Measurements from ENCODE around the gene DIP2B.

Gene DIP2B

DNA sequence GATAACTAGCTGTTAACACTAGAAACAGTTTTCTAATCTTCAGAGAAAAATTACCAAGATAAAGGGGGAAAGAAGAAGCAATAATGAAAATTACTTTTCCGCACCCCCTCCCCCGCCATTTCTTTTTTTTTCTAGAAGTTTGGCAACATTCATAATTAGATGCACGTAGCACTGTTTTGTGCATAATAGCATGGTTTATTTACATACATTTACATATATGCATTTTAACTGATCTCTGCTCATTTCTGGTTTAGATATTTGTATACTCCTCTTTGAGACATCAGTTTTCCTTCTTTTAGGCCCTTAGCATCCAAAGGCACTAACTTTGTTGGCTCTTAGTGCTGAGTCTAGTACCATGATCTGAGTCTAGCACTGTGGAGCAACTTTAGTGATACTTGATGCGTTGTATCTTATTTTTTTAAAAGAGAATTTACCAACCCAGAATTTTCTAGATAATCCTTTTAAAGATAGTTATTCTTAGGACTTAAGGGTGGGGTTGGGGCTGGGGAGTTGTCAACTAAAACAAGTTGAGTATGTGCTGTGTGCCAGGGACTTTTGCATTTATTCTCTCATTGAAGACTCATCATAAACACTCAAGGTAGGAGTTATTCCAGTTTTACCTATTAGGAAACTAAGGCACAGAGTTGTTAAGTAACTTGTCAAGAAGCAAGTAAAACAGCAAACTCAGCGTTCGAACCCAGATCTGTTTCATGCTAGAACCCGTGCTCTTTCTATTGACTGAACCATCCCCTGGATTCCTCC lies 110.5 kb downstream of the DIP2B start:
- no peak for DNase-seq

DNA sequence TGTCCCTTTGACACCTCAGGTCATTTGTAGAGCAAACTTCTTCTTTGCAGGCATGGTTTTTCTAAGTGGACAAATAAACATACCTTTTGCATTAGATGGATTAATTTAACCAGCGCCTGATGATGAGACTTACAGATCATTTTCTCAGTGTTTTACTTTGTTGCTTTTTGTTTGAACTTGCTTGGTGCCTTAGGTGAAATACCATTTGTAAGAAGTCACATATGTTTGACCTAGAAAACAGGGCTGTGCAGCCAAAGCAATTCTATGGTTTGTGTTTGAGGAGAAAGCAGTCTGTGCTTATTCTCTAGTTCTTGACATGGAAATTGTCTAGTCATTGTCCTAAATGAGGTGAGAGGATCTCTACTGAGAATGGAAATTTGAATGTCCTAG lies 111.1 kb downstream of the DIP2B start:
- no peak for DNase-seq

DNA sequence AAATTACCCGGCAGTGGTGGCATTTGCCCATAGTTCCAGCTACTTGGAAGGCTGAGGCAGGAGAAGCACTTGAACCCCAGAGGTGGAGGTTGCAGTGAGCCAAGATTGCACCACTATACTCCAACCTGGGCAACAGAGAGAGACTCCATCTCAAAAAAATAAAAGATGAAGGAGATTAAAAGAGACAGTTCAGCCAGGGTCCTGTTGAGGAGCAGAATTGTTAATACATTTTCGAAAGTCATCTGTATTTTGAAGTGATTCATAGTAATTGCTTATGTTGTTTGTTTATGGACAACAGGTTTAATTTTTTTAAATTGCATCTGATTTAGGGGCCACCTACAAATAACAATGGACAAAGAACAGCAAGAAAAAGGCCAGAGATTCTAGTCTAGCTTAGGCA lies 112.9 kb downstream of the DIP2B start:
- no peak for DNase-seq

DNA sequence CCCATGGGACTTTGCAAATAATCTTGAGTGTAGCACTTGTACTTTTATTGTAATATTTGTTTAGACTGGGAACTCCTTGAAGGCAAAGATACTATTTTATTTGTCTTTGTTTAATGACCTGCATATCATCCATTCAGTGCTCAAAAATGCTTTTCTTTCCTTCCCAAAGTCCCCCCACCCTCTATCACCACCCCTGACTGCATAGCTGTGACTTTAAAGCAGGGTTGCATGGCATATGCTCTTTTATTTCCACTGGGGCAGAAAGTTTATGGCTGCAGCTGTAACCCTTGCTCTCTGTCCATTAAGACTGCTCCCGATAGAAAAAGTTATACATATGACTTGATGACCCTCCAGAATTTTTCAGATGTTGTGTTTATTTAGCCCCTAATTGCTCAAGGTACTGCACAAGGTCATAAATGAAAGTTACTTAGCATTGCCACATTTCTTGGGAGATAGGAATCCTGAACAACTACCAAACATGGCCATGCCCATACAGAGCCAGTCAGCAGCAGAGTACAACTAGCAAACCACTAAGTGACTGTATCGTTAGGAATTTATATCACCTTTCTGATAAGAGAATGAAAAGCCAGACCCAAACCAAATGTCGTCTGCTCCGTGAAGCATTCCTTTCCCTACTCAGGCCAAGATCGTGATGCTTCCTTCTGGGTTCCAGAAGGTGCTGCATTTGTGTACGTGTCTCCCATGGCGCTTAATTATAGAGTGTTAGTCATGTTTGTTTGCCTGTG lies 114.3 kb downstream of the DIP2B start:
- DNase-seq, result no peak

DNA sequence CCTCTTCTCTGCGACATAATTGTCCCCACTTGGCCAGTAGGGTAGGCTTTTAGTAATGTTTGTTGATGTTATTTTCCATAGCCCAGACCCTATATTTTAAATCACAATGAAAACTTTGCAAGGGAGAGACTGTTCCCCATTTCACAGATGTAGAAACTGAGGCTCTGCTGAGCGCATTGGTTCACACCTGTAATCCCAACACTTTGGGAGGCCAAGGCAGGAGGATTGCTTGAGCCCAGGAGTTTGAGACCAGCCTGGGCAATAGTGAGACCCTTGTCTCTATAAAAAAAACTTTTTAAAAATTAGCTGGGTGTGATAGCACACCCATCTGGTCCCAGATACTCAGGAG lies 114.8 kb downstream of the DIP2B start:
- DNase-seq, result no peak

DNA sequence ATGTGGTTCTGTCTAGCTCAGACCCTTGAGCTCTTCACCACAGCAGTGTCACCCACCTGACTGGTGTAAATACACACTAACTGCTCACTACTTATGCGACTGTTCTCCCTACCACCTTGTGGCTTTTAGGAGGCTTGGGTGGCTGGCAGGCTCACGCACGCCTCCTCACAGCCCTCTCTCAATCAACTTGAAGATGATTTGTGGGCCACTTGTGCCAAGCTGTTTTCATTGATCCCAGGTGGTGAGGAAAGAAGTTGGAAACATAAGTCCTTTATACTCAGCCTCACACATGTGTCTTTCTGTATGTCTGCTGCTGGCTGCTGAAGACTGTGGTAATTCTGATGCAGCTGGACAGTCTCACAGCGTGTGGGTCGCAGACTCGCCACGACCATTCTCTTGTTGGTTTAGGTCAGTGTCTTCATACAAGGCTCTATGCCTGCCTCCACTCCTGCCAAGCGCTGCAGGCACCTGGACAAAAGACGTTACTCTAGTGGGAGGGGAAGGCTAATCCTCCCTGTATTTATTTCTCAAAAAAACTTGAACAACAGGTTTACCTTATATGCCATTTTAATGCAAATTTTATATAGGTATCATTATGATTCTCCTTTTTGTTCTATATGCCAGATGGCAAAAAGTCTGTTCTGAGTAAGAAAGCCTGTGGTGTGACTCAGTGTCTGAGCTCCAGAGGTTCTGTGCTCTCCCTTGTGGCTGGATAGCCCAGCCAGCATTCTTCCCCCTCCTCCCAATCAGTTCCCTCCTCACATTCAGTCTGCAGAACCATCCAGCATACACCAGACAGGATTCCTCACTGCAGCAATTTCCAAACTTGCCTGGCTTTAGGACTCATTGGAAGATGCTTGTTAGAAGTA lies 115.6 kb downstream of the DIP2B start:
- DNase-seq, result no peak

DNA sequence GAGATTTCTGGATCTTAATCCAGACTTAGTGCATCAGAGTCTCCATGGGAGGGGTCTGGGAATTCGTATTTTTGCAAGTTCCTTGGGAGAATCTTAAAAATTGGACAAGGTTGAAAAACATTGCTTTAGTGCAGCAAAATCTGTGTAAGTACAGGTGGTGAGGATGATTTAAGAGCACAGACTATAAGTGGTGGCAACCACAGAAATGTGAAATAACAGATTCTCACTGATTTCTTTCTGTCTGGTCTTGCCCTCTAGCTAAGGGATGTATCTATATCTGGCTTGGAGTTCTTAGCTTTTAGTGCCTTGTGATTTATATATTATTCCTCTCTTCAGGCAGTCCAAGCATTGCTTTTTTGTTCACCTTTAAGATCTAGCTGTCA lies 116.2 kb downstream of the DIP2B start:
- no peak for DNase-seq

DNA sequence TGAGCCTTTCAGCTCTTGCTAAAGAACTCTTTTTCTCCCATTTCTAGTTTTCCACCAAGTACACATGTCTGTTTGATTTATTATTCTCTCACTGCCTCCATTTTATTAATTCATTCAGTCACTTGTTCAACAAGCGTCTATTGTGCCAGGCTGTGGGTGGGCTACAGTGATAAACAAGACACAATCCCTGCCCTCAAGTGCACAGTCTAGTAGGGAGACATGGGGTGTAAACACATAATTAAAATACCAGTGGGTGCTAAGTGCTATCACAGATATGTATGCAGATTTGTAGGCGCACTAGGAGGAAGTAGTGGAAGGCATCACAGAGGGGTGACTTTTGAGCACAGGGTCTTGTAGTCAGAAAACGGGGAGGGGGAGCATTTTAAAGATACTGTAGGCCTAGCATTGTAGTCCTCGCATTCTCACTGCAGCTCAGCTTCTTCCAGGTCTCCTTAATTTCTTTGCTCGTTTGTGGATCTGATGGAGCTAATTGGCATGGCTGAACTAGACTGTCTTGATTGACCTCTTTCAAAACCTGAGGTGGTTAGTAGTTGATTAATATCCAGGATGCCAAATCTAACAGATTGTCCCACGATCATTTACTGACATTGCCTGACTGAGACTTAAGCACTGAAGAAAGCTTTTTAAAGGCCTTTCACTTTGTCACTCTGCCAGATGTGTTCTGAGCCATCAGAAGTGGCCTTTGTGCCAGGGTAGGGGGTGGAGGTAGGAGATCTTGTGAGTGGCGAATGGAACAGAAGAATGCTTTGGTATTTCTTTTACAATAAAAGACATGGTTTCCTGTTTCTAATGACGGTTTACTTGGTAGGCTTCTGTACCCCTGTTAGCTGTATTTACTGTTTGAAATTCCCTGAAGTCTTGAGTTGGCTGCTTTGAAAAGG lies 116.9 kb downstream of the DIP2B start:
- no peak for DNase-seq

DNA sequence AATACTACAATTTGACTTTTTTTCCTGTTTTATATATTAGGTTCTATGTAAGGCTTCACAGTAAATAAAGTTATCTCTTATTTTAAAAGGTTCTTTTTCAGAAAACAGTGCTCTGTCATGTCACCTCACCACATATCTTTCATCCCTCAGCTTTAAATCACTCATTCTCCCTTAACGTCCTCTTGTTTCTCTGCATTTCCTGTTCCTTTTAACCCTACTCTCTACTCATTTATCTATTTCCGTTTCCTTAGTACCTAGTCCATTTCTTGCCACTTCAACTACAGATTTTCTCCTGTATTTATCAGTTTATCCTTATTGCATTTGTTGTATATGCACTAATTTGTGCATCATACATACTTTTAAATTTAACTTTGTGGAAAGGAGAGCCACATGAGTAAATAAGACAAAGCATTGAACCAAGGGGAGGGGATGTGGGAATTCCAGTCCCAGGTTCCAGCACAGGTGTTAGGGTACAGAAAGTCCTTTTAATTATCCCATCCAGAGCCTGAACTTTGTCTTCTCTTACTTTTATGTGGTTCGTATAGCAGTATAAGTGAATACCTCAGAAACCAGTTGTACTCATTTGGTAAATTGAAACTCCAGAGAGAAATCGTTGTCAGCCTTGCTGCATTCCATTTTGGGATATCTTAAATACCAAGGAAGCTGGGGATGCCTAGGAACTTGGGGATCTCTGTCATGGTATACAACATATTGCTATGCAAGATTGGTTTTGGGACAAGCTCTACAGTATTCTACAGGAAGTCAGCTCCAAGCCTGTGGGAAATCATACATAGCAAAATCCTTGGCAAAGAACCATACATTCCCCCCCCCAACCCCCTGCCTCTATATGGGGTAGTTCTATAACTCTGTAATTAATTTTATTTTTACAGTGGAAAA lies 120.5 kb downstream of the DIP2B start:
- no peak for DNase-seq

DNA sequence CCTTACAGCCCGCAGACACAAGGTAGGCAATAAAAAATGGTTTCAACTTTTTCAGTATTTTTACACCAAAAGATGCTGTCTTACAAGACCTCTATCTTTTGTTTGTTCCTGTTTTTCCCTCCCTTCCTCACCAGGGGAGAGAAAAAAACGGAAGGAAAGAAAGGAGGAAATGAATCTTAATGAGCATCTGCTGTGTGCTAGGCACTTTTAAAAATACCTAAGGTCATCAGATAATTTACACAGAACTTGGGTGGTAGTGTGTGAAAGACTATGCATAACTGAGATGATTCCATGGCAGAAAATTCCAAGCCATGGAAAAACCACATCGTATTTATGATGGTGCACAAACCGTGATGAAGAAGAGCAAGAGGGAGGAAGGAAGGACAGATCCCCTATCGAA lies 121.2 kb downstream of the DIP2B start:
- DNase-seq, result no peak

DNA sequence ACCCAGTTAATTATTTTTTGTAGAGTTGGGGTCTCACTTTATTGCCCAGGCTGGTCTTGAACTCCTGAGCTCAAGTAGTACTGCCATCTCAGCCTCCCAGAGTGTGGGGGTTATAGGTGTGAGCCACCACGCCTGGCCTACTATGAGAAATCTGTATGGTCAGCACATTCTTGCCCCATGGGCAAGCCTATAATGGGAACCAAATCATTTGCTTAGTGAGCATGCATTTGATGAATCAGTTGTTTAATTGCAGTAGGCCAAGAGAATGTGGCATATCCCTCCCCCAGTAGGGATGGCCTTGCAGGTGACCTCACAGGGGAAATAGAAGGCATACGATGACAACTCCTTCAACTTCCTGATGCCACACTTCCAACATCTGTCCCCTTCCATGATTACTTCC lies 122.7 kb downstream of the DIP2B start:
- no peak for DNase-seq

DNA sequence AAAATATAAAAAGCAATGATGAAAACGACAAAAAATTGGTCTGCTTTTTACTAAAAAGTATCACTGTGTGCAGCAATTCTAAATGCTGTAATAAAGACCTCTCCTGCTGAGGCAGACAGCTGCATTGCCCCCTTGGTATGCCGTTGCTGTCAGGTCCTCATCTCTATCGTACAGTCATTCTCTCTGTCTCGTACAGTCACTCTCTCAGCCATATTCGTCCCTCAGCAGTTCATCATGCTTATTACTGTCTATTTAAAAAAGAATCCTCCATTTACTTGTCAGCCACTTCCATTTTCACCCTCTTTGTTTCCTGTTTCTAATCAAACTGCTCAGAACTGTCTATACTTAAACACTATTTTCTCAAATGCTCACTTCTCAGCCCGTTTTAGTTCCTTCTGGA lies 123.6 kb downstream of the DIP2B start:
- DNase-seq, result no peak

DNA sequence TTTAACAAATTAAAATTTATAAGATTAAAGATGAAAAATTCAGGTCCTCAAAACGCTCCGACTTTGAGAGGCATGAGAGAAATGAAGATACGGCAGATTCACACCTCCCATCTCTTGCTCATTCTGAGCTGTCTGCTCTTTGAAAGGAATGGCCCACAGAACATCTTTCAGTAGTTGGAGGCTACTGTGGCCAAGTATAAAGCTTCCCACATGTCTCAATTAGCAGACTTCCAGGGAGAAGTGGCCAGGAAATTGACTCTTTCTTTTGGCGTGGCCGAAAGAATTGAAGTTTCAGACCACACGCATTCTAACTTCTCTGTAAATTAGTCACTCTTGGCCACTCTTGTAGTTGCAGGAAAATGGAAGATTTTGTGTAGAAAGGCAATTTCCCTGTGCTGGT lies 129.2 kb downstream of the DIP2B start:
- DNase-seq, result no peak

DNA sequence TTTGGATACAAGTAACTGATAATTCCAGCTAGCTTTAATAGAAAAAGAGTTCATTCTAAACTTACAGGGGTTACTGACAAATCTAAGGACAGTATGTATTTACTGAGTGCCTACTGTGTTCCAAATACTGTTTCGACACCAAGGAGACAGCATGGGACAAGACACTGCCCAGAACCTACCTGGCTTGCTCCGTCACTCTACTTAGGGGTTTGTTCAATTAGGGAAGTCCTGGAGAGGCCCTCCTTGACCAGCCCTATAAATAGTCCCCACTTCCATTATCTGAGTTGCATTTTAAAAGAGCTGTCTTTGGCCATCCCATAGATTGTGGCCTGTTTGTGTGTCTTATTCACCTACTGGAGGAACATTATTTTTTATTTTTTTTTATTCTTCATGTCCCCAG lies 129.6 kb downstream of the DIP2B start:
- DNase-seq, result no peak

DNA sequence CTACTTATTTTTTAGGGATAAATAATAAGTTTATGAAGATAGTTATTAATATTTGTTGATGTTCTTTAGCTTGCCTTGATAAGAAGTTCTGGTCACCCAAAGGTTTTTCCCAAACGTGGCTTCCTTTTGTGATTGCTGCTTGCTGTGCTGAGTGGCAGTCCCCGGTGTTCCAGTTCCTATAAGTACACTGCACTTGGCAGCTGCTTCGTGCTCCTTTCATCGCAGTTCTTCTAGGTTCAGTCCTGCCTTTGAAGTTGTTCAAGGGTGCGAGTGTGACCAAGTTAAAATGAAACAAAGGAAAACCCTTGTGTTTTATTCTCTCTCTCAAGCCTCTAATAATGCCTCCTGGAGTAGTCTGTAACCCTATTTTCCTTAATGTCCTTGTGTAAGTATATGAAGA lies 130.6 kb downstream of the DIP2B start:
- no peak for DNase-seq

DNA sequence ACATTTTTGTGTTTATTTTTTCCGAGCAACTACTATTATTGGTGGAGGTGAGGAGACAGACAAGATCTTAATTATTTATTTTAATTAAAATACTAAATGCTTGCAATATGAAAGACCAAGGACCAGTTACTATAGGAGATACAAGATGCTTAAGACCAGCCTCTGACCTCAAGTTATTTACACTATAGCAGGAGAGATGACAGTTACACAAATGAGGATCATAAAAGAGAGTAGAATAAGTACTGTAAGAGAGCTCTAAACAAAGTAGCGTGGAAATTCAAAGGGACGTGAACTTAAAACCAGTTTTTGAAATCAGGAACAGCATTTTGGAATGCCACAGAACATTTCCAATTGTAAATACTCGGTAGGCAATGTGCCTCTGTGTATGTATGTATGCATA lies 131.1 kb downstream of the DIP2B start:
- DNase-seq, result no peak

DNA sequence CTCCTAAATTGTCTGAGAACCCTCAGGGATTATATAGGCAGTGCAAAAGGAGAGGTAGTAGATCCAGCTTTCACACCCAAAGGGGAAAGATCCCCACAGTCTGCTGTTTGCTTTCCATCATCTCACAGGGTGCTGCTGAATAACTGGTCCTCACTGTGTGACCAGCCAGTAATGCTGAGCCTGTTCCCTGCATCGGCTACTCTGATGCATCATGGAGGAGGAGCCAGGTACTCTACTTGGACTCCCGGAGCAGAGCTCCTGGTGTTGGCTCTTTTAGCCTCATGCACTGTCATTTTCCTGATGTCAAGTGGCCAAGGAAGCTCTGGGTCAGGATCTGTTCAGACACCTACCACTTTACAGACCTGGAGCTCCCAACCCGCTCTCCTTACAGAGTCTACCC lies 131.7 kb downstream of the DIP2B start:
- no peak for DNase-seq

DNA sequence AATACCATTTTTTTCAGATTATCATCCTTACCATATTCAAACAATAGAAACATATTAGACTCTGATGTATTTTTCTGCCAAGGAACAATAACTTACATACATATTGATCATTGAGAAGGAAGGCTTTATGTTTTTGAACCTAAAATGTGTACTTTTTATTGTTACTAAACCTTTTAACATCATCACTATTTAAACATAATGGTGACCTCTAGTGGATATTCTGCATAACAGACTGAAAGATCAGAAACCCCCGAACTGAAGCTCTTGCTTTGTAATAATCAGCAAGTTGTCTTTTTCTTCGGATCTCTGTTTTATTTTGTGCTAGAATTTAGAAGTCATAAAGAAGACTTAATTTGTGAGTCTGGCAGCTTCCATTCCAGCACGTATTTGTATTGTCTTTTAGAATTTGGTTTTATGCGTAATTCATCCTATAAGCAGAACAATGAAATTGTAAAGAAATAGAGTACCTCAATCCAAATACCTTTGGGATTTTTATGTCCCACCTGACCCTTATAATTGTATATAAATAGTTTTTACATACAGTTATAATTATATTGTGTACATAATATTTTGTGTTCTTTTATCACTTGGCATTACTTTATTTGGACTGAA lies 133.2 kb downstream of the DIP2B start:
- DNase-seq, result no peak

DNA sequence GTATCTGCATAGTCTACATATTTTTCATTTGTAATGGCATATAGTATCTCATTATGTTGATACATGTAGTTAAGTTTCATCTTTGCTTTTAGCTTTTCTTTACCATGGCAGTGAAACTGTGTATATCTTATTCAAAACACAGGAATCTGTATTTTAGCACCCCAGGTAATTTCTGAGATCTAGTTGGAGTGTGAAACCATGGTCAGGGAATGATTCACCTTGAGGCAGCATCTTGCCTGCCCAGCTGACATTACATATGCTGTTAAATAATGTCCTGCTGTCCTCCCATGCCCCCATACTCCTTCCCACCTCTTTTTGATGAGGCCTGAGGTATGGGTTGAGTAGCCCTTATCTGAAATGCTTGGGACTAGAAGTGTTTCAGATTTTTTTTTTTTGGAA lies 133.7 kb downstream of the DIP2B start:
- no peak for DNase-seq

DNA sequence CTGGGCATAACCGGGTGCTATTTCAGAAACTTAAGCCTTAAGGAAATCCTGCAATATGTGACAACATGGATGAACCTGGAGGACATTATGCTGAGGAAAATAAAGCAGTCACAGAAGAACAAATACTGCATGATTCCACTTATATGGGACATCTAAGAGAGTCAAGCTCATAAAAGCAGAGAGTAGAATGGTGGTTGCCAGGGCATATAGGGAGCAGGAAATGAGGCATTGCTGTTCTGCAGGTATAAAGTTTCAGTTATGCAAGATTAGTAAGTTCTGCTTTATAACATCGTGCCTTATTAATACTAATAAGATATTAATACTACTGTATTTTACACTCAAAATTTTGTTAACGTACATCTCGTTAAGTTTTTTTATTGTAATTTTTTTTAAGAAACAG lies 134.9 kb downstream of the DIP2B start:
- DNase-seq, result no peak

DNA sequence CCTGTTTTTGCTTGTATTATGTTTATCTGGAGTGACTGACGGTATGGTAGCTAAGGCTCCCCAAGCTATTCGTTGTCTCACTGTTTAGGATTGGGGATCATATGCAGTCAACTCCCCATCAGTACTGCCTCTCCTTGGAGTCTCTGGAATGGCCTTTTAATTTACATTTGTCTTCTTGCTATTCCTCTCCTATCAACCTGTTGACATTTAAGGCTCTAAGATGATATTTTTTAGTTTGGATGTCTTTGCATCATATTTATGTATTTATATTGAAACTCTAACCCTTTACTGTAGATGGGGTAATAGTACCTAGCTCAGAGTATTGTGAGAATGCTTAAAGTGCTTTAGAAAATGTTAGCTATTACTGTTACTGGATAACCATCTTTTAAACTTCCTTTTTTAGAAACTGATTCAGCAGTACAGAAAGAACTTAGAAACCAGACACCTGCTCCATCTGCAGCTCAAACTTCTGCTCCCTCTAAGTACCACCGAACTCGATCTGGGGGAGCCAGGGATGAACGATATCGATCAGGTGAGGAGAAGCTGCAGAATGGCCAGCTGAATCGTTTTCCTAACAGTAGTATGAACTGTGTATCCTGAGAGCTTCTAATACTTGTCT lies 135.6 kb downstream of the DIP2B start:
- no peak for DNase-seq

Measured in activated naive CD4-positive, alpha-beta T cell treated with Interleukin-2 at 50 U/mL for 16 hours (primary cell).